NCI-H2171 (cell line): ENCODE results near the gene TJP1.
"Not testable (repeated sequence)": the region's sequence is repeated elsewhere in the genome, so short reads cannot be mapped to it uniquely, and the experiment has no call there.

Experiments
- DNase-seq: peaks from one replicate; lab custom pipeline; 2025; lab: John Stamatoyannopoulos, UW

TJP1 gene

GRCh38 chr15:29704950-29705597 is 117.2 kb downstream of the TJP1 start:
- DNase-seq, result no peak

- no peak for DNase-seq
Observed at GRCh38 chr15:29701151-29701550, 121.1 kb downstream of the TJP1 start.

GRCh38 chr15:29700296-29700695 is 122.0 kb downstream of the TJP1 start:
- no peak for DNase-seq

GRCh38 chr15:29699791-29700190 is 122.5 kb downstream of the TJP1 start:
- no peak for DNase-seq

- DNase-seq, result peak; percentile 49
Observed at GRCh38 chr15:29698030-29698701, 124.1 kb downstream of the TJP1 start.

GRCh38 chr15:29696950-29697738 is 125.1 kb downstream of the TJP1 start:
- DNase-seq, result no peak

GRCh38 chr15:29696506-29696905 is 125.8 kb downstream of the TJP1 start:
- not testable (repeated sequence) for DNase-seq

- DNase-seq, result no peak
Observed at GRCh38 chr15:29695489-29696167, 126.6 kb downstream of the TJP1 start.

- no peak for DNase-seq
Observed at GRCh38 chr15:29693225-29693624, 129.0 kb downstream of the TJP1 start.

- no peak for DNase-seq
Observed at GRCh38 chr15:29692527-29692926, 129.7 kb downstream of the TJP1 start.

GRCh38 chr15:29690765-29691475 is 131.3 kb downstream of the TJP1 start:
- DNase-seq, result no peak

- DNase-seq, result no peak
Observed at GRCh38 chr15:29689287-29689986, 132.8 kb downstream of the TJP1 start.

GRCh38 chr15:29688506-29689286 is 133.6 kb downstream of the TJP1 start:
- DNase-seq, result no peak

- no peak for DNase-seq
Observed at GRCh38 chr15:29687939-29688505, 134.2 kb downstream of the TJP1 start.

- DNase-seq, result no peak
Observed at GRCh38 chr15:29687204-29687815, 135.0 kb downstream of the TJP1 start.

GRCh38 chr15:29686445-29687203 is 135.6 kb downstream of the TJP1 start:
- DNase-seq, result no peak

- no peak for DNase-seq
Observed at GRCh38 chr15:29686079-29686425, 136.2 kb downstream of the TJP1 start.

GRCh38 chr15:29685156-29686078 is 136.9 kb downstream of the TJP1 start:
- no peak for DNase-seq
